ENCODE results near the gene RBMX2.

RBMX2 gene

DNA sequence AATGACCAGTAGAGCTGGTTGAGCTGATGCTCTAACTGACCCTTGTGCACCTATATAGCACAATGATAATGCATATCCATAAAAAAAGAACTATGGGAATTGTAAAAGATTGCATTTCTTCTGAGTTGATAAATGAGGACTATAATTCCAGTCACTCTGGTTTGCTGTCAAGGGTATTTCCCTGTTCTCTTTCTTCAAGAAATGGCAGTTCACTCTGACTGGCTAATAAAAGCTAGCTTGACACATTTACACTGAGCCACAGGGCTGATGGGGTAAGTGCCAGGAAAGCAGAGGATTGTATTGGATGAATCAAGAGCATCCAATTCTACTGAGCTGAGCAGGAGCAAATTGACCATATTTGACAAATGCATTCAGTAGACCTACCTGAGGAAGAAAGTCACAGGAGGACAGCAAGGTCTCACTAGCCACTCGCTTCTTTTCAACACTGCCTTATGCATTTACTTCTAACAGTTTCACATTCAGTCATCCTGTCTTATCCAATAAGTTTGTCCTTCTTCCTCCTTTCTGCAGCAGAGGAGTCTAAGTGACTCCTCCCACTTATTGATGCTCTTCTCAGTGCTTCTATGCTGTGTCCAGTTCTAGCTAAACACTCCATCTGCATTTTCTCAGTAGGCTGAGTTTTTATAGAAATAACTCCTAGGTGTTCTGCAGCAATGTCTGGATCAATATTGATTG, 43.0 kb downstream of the RBMX2 start:
- in situ Hi-C loops (cut with MboI; ENCODE audit: low sequenced_read_pairs), result no loop called here

DNA sequence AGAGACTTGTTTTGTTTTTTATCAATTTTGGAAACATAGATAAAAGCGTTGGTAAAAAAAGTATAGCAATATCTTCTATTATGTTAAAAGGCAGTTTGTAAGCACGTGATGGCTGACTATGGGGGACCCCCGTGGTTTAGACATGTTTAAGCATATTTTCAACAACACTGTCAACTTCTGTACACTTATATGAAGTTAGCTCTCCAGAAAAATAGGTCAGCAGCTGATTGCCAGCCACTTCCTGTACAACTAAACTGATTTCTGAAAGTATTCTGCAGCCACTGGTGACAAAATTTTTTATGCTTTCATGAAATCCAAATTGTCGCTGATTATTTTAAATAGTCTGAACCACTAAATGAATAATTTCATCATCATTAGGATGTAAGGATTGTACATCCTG, 45.2 kb downstream of the RBMX2 start:
- in situ Hi-C loops (cut with MboI; ENCODE audit: low sequenced_read_pairs), result no loop called here
